Progenitor cell of endocrine pancreas (in vitro differentiated cells): ENCODE measurements around the gene TRAF2. TPM values are rescaled to one million over a fixed set of nuclear protein-coding genes. Genes with fewer than 3 reads are reported as not detected.
"Not testable (repeated sequence)": the region's sequence is repeated elsewhere in the genome, so short reads cannot be mapped to it uniquely, and the experiment has no call there.

ENCODE experiments used
- DNase-seq: peaks from one replicate; pipeline ENCODE4 v3.0.0; 2021; ENCODE audit warnings: low spot score; ENCODE audit not compliant: unreplicated experiment
- H3K27ac Mint-ChIP-seq: 2 replicates; pipeline ENCODE4 v1.8.0; 2021; ENCODE audit warnings: mild to moderate bottlenecking, moderate library complexity, mixed read lengths
- H3K27me3 Mint-ChIP-seq: 2 replicates; pipeline ENCODE4 v1.8.0; 2021; ENCODE audit warnings: mixed read lengths
- H3K36me3 Mint-ChIP-seq: 2 replicates; pipeline ENCODE4 v1.8.0; 2022; ENCODE audit warnings: mixed read lengths; ENCODE audit not compliant: insufficient read depth
- H3K4me1 Mint-ChIP-seq: 2 replicates; pipeline ENCODE4 v1.8.0; 2021; ENCODE audit warnings: low read depth, mixed read lengths
- H3K4me3 Mint-ChIP-seq: 2 replicates; pipeline ENCODE4 v1.8.0; 2021; ENCODE audit warnings: low read depth, mild to moderate bottlenecking, moderate library complexity, mixed read lengths
- H3K9me3 Mint-ChIP-seq: 2 replicates; pipeline ENCODE4 v1.8.0; 2021; ENCODE audit warnings: low read depth, mixed read lengths
- total RNA-seq: library from RNA; stranded (reverse); gene quantifications from 2 replicates; pipeline ENCODE4 v1.2.1, GENCODE V29; 2021
- TF ChIP-seq, protein P1 (sequence below): fragments of 200-600 bp; sonication (generic); IDR thresholded peaks from one replicate; pipeline ENCODE4 v1.5.0; 2021; ENCODE audit warnings: antibody characterized with exemption, mild to moderate bottlenecking; ENCODE audit not compliant: unreplicated experiment

The TRAF2 gene
- total RNA-seq, 1 donor from 2014 or later, result 23.4 TPM

DNA sequence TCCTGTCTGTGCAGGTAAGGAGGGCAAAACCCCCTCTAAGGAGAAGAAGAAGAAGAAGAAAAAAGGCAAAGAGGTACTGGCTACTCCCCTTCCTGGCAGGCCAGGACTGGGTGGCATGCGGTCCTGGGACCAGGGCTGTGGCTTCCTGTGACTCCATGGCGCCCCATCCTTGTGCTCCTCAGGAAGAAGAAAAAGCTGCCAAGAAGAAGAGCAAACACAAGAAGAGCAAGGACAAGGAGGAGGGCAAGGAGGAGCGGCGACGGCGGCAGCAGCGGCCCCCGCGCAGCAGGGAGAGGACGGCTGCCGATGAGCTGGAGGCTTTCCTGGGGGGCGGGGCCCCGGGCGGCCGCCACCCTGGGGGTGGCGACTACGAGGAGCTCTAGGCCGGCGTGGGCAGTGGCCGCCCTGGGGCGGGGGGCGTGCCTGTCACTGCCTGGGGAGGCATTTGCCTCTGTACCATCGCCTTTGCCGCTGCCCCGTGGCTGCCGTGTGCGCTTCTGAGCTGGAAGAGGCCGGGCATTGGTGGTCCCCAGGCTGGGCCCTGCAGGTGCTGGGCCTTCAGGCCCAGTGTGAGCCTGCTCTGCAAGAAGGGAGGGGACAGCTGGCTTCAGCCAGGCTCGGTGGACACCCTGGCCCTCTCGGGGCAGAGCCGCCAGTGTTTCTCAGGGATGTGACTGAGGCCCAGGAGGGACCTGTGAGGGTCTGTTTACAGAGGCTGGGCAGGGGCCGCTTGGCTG is 46.0 kb upstream of the TRAF2 start:
- no peak for DNase-seq
- H3K27ac Mint-ChIP-seq, result peak overlapping the region; percentile 91
- peaks cover 3% of the 10 kb centered on the region for H3K36me3 Mint-ChIP-seq
- TF ChIP-seq, protein P1, sequence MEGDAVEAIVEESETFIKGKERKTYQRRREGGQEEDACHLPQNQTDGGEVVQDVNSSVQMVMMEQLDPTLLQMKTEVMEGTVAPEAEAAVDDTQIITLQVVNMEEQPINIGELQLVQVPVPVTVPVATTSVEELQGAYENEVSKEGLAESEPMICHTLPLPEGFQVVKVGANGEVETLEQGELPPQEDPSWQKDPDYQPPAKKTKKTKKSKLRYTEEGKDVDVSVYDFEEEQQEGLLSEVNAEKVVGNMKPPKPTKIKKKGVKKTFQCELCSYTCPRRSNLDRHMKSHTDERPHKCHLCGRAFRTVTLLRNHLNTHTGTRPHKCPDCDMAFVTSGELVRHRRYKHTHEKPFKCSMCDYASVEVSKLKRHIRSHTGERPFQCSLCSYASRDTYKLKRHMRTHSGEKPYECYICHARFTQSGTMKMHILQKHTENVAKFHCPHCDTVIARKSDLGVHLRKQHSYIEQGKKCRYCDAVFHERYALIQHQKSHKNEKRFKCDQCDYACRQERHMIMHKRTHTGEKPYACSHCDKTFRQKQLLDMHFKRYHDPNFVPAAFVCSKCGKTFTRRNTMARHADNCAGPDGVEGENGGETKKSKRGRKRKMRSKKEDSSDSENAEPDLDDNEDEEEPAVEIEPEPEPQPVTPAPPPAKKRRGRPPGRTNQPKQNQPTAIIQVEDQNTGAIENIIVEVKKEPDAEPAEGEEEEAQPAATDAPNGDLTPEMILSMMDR, result no peak
- H3K4me3 Mint-ChIP-seq, result peak overlapping the region; percentile 47
- no peaks in the 10 kb centered on the region for H3K9me3 Mint-ChIP-seq
- H3K4me1 Mint-ChIP-seq, result peaks cover 11% of the 10 kb centered on the region
- H3K27me3 Mint-ChIP-seq, result no peaks in the 10 kb centered on the region

DNA sequence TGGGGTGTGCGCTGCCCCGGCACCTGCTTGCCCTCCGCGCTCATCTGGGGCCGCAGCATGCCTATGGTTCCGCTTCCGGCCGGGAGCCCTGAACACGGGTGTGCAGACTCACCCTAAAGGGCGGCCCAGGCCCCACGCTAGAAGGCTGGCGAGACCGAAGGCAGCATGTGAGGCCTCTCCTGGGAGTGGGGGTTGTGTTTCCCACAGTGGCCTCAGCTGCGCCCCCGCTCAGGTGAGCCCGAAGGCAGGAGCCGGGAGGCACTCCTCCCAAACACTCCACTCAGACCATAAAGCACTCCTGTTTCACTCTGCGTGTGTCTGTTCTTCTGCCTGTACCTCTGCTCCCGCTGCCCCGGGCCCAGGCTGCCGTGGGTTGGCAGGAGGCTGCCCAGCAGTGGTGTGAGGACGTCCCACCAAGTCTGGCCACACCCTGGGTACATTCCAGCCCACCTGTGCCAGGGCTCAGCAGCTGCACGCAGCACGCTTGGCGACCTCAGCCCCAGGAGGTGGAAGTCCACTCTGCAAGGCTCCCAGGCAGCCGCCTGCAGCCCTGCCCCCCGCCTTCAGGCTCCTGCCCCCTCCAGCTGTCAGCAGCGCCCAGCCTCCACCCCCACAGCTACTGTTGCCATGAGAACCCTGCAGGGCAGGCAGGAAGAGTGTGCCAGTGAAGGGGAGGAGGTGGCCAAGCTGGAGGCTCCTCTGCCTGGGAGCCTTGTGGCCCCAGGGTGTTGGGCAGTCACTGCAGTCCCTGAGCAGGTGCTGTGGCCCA is 45.3 kb upstream of the TRAF2 start:
- Mint-ChIP-seq H3K4me3 (peak overlapping the region; percentile 38), H3K27me3 (no peaks in the 10 kb centered on the region), H3K36me3 (peaks cover 3% of the 10 kb centered on the region), H3K4me1 (peaks cover 11% of the 10 kb centered on the region), H3K9me3 (no peaks in the 10 kb centered on the region), H3K27ac (peak overlapping the region; percentile 92)
- TF ChIP-seq, protein P1, result no peak
- DNase-seq, result no peak

DNA sequence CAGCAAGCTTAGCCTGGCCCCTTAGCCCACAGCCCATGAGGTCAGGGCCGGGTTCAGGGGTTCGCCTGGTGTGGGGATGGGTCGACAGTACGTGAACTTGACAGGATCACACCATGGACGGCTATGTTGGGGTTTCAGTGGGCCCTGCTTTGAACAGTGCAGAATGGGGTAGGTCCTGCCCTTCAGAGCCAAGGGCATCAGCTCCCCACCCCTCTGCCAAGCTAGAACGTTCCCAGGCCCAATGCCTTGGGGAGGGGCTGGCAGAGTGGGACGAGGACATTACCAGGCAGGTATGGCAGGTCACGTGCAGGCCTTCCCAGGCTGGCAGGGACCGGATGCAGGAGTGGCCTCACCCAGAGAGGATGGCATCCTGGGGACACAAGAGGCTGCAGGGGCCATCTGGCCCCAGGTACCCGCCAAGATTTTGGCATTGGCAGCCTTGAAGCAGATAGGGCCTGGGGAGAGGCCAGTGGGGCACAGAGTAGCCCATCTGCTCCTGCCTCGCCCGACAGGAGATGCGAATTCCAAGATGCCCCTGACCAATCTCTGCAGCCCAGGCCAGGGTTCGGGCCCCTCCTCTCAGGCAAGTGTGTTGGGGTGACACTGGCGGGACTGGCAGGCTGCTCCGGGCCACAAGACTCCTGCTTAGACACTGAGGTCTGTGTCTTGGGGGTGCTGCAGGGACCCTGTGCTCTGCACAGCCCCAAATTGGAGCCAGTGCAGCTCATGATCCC is 44.5 kb upstream of the TRAF2 start:
- peak overlapping the region; percentile 16 for H3K27ac Mint-ChIP-seq
- peaks cover 11% of the 10 kb centered on the region for H3K4me1 Mint-ChIP-seq
- H3K9me3 Mint-ChIP-seq, H3K36me3 Mint-ChIP-seq, H3K4me3 Mint-ChIP-seq, DNase-seq, H3K27me3 Mint-ChIP-seq: not testable (repeated sequence)

DNA sequence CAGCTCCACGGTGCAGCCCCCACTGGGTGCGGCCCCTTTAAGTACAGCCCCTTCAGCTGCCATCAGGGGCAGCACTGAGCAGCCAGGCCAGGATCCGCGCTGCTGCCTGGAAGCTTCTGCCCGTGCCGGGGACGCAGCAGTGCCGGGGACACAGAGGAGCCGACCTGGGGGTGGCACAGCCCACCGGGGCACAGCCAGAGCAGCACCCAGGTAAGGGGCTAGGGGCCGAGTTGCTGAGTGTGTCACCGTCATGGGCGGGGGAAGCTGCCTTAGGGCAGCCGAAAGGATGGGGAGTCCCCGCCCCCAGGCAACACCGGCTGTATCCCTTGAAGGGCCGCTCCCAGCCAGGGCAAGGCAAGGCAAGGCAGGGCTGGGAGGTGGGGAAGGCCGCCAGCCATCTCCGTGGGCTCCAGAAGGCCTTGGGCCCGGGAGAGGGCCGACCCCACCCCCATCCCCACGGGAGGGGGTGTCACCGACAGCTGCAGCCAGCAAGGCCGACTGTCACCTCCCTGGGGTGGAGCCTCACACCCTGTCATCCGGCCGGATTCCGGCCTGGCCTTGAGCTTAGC is 43.9 kb upstream of the TRAF2 start, which contains the start of gene AJM1:
Gene AJM1 (plus strand): TSS at position 99 of the 569 bp plus-strand sequence. CDS start 1,937 bp downstream, outside the sequence.
- peaks cover 11% of the 10 kb centered on the region for H3K4me1 Mint-ChIP-seq
- DNase-seq, result peak; percentile 72
- H3K4me3 Mint-ChIP-seq, result peak within 1 kb of the TSS; percentile 41
- H3K9me3 Mint-ChIP-seq, H3K36me3 Mint-ChIP-seq, H3K27me3 Mint-ChIP-seq: not testable (repeated sequence)
- TF ChIP-seq, protein P1, result peak; percentile 86
- H3K27ac Mint-ChIP-seq, result peak within 1 kb of the TSS; percentile 92

DNA sequence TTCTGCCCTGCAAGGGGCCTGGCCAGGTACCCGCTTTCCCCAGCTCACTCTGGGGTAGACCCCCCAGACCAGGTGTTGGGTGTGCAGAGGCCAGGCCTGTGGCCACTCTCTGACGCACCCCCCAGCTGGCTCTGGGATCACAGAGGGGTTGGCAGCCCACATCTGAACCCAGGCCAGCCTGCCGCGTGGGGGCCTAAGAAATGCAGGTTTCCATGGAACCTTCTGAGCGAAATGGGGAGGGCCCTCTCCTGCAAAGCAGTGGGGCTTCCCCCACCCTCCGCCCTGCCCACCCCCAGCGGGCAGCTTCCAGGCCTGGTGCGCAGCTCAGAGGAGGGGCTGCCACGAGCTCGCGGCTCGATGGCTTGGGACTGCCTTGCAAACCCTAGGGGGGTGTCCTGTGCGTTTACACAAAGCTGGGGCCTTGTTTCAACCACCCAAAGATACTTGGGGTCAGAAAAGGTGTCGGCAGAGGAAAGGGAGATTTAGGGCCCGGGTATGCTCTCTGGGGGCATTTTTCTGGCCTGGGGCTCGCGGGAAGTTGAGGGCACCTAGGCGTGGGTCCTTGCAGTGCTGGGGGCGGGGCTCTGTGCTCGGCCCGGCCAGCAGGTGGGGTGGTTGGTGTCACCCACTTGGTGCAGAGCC is 43.0 kb upstream of the TRAF2 start:
- H3K36me3 Mint-ChIP-seq, H3K9me3 Mint-ChIP-seq, H3K27me3 Mint-ChIP-seq, DNase-seq, H3K4me3 Mint-ChIP-seq: not testable (repeated sequence)
- Mint-ChIP-seq H3K4me1 (peaks cover 12% of the 10 kb centered on the region), H3K27ac (peak overlapping the region; percentile 29)
